GM19452 (cell line): Measurements from ENCODE around the gene SHISA5.
"Not testable (repeated sequence)": the region's sequence is repeated elsewhere in the genome, so short reads cannot be mapped to it uniquely, and the experiment has no call there.

Experiments used
- ATAC-seq: cut with Tn5 transposase; IDR thresholded peaks from one replicate; pipeline ENCODE4 v1.9.1; 2021; ENCODE audit not compliant: unreplicated experiment

The SHISA5 gene

DNA sequence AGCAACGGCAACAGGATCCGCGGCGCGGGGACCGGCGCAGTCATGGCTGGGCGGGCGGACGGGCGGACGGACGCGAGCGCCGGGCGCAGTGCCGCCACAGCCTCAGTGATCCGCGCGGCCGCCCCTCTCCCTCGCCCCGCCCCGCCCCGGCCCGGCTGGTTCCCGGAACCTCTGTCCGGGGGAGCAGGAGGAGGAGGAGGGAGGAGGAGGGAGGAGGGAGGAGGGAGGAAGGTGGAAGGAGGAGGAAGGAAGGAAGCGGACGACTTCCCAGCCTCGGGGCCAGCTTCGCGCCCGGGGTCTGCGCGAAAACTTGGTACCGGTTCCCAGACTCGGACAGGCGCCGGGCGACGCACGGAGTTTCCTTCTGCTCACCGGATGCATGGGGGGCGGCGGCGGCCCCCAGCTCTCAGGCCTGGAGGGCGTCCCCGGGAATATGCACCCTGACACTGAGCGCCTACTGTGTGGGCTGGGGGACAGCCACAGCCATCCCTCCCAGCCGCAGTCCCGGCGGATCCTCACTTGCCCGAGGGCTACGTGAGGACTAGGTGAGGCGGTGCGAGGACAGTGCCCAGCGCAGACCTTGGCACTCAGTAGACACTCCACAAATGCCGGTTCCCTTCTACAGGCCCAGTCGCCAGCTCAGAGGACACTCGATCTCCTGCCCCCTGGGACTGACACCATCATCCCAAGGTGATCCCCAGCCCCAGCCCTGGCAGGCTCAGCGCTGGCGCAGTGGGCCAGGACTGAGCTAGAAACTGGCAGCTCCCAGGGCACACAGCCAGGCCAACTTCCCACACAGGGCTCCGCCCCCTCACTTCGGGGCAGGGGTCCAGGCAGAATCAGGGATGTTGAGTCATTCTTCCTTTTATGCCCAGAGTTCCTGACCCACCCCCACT lies at the start of gene SHISA5:
TSS of gene SHISA5 (minus strand) at position 124 of the 896 bp plus-strand sequence. CDS start at position 44, 80 bp downstream.
- no peak for ATAC-seq

- no peak for ATAC-seq
Observed at GRCh38 chr3:48553361-48553760, 49.4 kb upstream of the SHISA5 start.

DNA sequence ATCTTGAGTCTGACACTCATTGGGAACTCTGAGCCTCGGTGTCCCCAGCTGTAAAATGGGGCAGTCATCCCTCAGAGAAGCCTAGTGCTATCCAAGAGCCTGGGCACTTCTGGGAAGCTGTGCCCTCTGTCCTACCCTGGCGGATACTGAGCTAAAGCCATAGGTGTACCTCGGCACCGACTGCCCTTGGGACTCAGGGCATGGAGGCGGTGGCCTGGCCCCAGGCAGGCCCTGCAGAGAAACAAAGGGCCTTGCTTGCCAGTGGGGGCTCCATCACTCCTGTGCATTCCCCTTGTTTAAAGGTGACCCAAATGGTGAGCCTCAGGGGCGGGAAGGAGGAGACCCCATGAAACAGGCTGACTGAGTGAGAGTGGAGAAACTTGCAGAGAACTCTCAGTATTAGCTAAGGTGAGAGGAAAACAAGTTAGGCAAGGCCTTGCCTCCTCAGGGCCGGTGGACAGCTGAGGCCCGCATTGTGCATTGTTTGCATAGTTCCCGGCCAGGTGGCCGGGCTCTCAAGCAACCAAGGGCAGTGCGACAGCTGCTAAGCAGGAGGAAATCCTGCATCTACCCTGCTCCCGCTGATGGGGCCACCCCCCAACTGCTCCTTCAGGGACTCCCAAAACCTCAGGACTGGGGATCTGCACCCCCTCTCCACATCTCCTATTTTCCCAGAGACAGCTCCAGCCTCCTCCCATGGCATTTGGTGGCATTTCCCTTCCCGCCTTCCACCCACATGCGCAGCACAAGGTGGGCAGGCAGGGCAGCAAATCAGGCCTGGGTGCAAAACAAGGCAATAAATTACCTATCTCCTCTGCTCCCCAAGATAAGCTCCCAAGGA lies 48.4 kb upstream of the SHISA5 start:
- ATAC-seq, result no peak

GRCh38 chr3:48551651-48552050 lies 47.7 kb upstream of the SHISA5 start:
- ATAC-seq, result not testable (repeated sequence)

- ATAC-seq, result no peak
Observed at GRCh38 chr3:48548729-48549705, 45.0 kb upstream of the SHISA5 start.

- ATAC-seq, result no peak
Observed at GRCh38 chr3:48548126-48548525, 44.2 kb upstream of the SHISA5 start.

- no peak for ATAC-seq
Observed at GRCh38 chr3:48546203-48546829, 42.3 kb upstream of the SHISA5 start.

DNA sequence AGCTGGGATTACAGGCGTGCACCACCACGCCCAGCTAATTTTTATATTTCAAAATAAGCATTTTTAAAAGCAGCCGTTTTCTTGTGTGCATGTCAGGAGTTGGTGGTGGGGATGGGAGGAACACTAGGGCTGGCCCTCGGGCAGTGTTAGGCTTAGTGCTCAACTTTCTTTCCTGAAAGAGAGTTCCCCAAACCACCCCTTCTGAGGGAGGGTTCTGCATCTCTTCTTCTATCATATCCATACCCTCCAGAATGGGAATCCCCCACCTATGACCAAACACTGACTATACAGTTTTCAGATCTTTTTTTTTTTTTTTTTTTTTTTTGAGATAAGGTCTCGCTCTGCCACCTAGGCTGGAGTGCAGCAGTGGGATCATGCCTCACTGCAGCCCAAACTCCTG lies 40.2 kb upstream of the SHISA5 start:
- no peak for ATAC-seq

DNA sequence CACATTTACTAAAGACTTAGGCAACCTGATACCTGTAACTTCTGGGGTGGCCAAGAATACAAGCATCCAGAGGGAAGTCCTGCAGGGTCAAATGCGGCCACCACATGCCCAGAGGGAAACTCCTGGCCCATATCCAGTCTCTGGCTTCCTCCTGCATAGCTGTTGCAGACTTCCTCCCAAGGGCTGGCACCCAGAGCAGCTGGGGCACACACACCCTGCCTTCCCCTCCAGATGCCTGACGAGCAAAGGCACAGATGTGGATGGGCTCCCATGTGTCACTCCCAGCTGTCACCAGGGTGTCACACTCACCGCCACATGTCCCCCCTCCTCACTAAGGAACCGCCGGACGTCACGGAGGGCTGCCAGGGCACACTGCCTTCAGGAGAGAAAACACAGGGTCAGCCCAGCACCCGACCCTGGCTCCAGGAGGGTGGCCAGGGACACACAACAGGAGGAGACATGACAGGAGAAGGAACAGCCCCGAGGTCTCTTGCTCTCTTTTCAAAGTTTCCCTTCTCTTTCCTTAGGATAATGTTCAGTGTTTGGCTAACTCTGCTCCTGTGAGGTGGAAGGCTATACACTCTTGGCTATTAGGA lies 39.4 kb upstream of the SHISA5 start:
- no peak for ATAC-seq

DNA sequence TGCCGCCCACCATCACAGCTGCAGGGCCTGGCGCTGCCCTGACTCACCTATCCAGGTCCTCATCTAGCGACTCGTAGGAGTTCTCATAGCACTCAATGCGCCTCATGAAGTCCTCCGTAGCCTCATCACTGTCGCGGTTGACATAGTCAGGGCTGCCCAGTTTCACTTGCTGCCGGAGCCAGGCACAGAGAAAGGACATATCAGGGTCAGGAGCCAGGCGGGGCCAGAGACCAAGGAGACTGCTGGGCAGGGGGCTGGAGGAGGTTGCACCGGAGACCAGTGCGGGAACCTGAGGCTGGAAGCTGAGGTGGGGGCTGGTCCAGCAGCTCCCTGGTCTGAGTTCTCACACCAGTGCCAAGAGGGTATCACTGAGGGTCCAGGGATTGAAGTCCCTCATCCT lies 34.5 kb upstream of the SHISA5 start:
- ATAC-seq, result no peak

DNA sequence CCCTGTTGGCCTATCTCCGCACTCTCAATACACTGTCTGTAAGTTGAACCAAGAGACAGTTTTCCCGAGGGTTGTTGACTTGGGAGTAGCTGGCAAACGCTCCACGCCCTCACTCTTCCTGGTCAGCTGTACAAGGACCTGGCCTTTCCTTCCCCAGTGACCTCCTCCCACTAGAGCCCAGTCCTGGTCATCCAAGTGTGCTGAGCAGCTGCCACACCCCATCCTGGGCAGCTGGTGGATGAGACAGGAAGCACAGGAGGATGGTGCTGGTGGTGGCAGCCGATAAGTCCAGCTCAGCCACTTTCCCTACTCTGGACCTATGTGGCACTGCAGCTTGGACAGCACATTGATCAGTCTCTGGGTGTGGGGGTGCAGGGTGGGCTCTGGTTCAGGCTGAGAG lies 32.8 kb upstream of the SHISA5 start:
- no peak for ATAC-seq

GRCh38 chr3:48536116-48536515 lies 32.1 kb upstream of the SHISA5 start:
- no peak for ATAC-seq

- ATAC-seq, result no peak
Observed at GRCh38 chr3:48535578-48535977, 31.6 kb upstream of the SHISA5 start.

- ATAC-seq, result no peak
Observed at GRCh38 chr3:48532977-48533337, 29.0 kb upstream of the SHISA5 start.

GRCh38 chr3:48532271-48532976 lies 28.4 kb upstream of the SHISA5 start:
- no peak for ATAC-seq

- ATAC-seq, result not testable (repeated sequence)
Observed at GRCh38 chr3:48530701-48531100, 26.7 kb upstream of the SHISA5 start.

DNA sequence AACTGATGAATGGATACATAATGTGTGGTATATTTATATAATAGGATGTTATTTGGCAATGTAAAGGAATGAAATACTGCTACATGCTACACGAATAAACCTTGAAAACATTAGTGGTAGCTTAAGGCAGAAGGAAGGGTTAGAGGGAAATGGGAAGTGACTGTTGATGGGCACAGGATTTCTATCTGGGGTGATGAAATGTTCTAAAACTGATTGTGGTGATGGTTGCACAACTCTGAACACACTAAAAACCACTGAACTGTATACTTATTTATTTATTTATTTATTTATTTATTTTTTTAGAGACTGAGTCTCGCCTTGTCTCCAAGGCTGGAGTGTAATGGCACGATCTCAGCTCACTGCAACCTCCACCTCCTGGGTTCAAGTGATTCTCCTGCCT lies 24.8 kb upstream of the SHISA5 start:
- no peak for ATAC-seq

DNA sequence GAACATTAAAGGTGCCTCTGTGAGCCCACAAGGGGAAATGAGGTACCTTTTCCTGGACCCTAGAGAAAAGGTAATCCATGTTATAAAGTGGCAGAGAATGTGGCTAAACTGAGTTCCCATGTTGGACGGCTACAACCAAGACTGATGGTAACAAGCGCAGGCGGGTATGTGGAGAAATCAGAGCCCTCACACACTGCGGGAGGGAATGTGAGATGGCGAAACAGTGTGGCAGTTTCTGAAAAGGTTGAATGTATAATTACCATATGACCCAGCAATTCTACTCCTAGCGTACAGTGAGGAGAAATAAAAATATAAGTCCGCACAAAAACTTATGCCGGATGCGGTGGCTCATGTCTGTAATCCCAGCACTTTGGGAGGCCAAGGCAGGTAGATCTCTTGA lies 24.1 kb upstream of the SHISA5 start:
- no peak for ATAC-seq

DNA sequence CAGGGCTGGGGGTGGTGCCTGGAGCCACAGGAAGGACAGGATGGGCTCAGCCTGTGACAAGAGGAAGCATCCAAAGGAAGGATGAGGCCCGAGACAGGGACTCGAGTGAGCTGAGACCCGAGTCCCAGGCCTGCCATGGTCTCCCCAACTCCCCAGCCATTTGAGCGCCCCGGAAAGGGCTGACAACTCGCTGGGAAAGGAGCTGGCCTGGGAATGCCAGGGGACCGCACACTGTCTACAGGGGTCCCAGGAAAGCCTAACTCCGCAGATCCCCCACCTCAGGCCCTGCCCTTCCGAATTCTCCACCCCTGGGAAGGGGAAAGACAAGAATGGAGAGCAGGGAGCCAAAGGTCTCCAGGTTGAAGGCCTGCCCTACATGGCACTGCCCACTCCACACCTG lies 21.0 kb upstream of the SHISA5 start:
- ATAC-seq, result no peak
